ENCODE results near the gene KCNMA1.
"Not testable (repeated sequence)": the region's sequence is repeated elsewhere in the genome, so short reads cannot be mapped to it uniquely, and the experiment has no call there.

The KCNMA1 gene

GRCh38 chr10:77391605-77392235, 245.9 kb downstream of the KCNMA1 start:
- DNase-seq (ENCODE audit: low read depth) = no peak

- no peak for DNase-seq (ENCODE audit: low read depth)
These were observed 247.1 kb downstream of the KCNMA1 start for GRCh38 chr10:77390481-77390891.

DNA sequence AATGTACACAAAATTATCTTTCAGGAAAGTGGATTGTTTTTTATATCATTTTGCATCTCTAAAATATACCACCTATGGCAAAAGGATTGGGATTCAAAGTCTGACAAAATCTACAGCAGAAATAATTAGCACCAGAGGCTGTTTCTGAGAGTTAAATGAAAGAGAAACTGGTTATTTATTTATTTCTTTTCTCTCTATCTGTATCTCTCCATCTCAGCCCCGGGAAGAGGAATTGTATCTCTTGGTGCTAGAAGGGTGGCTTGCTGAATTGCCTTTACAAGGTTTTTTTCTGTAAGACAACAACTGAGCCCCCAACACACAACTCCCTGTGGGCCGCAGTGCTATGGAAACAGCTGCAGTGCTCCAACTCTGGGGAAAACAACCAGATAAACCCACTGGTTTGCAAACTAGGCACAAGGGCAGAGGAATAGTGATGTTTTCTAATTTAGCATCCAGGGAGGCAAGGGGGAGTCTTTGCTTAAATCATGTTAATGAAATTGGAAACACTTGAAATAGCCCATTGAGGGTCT, 249.0 kb downstream of the KCNMA1 start:
- DNase-seq (ENCODE audit: low read depth) = no peak

DNA sequence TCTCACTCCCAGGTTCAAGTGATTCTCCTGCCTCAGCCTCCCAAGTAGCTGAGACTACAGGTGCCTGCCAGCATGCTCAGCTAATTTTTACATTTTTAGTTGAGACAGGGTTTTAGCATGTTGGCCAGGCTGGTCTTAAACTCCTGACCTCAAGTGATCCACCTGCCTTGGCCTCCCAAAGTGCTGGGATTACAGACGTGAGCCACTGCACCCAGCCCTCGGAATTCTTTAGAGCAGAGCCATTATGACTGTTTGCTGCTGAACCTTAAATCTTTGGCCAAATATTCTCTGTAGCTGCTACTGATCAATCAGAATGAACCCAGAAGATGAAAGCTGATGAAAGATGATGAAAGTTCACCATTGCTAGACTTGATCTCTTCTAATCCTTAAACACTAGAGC, 249.9 kb downstream of the KCNMA1 start:
- not testable (repeated sequence) for DNase-seq (ENCODE audit: low read depth)

DNA sequence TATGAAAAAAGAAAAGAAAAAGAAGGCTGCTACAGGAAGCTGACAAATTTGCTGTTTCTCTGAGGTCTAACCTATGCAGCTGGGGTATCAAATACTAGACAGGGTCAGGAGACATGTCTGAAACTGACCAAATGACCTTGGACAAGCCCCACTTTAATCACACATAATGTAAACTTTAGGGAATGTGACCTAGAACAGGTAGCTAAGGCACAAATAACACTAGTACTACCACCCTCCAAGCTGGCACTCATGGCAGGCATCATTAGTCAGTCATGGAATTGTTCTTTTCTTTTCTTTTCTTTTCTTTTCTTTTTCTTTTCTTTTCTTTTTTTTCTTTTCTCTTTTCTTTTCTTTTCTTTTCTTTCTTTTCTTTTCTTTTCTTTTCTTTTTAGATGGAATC, 250.4 kb downstream of the KCNMA1 start:
- DNase-seq (ENCODE audit: low read depth) = no peak

DNA sequence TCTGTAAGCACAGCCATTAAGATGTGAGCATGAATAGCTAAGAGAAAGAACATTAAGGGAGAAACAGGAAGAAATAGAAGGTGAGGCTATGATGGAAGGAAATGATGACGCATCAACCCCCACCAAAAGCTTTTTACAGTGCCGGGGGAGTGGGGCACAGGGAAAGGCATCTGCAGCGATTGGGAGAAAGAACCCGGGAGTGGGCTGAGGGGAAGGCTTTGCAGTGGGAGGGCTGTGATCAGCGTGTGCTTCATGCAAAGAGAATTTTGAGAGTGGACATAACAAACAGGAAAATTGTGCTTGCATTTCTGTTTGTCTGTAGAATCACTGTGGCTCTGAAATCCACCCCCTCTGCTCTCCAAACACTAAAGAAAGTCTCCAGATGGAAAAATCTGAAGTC, 250.8 kb downstream of the KCNMA1 start:
- DNase-seq (ENCODE audit: low read depth) = no peak

DNA sequence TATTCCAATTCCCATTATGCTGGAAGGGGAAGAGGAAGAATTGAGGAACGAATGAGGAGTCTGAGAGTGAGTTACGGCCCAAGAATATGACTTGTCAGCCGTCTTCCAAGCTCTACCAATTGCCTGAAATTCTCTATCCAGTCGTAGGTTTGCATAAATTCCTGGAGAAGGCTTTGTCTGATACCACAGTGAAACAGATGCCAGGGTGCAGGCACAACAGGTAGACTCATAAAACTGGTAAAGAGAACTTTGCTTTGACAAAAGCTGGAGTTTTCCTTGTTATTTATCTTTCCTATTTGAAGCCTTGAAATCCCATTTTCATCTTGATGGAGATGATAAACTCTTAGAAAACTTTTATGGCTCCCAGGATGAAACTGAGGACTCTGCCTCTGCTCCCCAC, 251.2 kb downstream of the KCNMA1 start:
- DNase-seq (ENCODE audit: low read depth) = no peak

- no peak for DNase-seq (ENCODE audit: low read depth)
These were observed 252.3 kb downstream of the KCNMA1 start for GRCh38 chr10:77385315-77385714.

DNA sequence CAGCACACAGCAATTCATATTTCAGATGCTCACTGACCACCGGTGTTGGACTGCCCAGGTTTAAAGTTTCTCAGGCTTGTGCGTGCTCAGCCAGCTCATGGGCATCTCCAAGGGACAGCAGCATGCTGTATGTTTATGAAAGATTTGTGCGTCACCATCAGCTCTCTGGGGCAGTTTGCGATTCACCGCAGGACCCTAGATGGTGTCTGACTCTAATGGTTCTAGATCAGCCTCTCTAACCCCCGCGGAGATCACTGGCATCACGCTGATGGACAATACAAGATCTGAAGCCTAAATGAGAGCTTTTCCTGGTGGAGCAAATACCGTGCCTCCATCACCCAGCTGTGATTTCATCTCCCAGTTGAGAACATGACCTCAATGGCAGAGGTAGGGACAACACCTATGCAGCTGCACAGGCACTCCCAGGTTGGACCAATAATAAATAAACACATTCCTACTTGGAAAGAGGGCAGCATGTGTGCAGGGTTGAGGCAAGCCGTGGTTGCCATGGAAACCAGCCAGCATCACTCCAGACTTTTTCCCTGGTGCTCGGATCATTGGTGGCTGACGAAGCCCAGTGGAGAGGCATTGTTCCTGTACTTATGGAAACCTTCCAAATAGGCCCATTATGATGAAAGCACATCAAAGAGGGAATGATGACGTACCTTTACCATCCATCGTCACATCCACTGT, 253.6 kb downstream of the KCNMA1 start:
- DNase-seq (ENCODE audit: low read depth) = no peak

GRCh38 chr10:77381750-77382149, 255.9 kb downstream of the KCNMA1 start:
- DNase-seq (ENCODE audit: low read depth) = no peak

- no peak for DNase-seq (ENCODE audit: low read depth)
These were observed 256.9 kb downstream of the KCNMA1 start for GRCh38 chr10:77380723-77381122.

DNA sequence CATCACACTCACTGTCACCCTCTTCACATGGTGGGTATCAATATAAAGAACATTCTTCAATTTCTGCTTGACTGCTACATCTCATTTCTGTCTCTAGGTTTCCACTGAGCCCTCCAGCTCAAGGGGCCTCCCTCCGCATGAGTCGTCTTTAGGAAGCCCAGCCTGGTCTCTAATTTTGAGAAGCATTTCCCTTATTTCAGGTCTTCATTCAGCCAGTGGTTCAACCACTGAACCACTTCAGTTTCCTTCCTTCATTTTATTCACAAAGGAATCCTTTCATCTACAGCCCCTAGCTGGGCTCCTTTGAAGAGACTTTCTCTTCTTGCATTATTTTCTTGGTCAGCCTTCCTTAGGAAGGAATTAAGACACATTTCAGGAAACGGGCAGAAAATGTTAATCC, 257.4 kb downstream of the KCNMA1 start:
- no peak for DNase-seq (ENCODE audit: low read depth)

DNA sequence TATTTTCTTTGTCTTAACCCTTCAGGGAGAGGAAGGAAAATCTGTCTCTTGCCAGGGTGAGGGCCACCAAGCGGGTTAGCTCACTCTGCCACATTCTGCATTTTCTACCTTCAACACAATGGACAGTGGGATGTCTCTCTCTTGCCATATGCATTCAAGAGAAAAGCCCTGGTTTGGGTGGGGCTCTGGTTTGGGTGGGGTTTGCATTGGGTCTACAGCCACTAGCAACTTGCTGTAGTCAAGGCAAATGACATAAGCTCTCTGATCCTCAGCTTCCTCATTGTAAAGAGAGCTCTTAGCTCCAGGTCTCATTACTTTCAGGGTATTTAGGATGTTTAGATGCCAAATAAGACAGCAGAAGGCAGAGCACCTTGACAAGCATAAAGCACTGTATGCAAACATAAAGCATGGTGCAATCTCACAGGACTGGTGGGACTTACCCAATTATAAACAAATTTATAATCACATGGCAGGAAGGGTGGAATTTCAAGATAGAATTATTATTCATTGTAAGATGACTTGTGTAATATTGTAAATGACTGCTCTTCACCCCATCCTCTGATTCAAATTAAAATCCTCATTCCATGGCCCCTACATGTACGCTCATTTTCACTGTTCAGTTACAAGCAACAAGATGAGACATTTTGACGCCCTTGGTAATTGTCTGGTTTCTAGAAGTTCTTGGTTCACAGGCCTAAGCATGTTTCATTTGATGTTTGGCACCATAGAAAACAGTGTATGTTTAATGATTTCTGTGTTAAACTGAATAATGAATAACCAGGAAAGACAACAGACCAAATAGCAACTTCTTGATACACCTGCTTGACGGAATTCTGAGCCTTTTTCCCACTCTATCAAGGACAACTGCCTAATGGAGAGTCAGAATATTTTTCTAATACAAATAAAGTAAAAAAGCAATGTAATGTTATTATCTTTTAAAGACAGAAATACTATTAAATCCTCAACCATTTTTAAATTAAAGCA, 258.9 kb downstream of the KCNMA1 start:
- DNase-seq (ENCODE audit: low read depth) = no peak

DNA sequence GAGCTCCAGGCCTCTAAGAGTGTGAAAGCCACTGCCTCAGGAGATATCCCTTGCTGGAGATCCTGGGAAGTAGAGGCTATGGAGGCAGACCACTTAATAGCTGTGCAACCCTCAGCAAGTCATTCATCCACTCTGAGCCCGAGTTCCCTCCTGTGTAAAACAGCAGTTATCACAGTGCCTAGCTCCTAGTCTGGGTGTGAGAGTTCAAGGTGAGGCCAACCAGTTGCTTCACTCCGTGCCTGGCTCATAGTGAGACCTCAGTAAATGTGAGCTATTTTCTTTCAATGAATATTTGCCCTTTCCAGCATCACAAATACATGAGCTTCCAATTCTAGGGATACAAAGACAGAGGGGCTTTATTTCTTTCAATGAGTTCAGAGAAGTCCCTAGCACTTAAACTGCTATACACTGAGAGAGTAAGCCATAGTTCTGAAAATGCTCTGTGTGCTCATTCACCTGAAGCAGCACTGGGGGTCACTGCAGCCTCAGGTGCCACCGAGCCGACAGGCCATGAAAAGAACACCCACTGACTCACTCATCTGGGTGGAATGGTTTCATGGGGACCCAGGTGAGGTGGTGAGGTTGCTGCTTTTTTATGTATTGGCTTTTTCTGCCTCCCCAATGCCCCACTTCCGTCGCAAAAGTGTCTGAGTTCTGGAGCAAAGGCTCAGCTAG, 259.8 kb downstream of the KCNMA1 start:
- DNase-seq (ENCODE audit: low read depth) = no peak

GRCh38 chr10:77377034-77377433, 260.6 kb downstream of the KCNMA1 start:
- DNase-seq (ENCODE audit: low read depth) = no peak

DNA sequence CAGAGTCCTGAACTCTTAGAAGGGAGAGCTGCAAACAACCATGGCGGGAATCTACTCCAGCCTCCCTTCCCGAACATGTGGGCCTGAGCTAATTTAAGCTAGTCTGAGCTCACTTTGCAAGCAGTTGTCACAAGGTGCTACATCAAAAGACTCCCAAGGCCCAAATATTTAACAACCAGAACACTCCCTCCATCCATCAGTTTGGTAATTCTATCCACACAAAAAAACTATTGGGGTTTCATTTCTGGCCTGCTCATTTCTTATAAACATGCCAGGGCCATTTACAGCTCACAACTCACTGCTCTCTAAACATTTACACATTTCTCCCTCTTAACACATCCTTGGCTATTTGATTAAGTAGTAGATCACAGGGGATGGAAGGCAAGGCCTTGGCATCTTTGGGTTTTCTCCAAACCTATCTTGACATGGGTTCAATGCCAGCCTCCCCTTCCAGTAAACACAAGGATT, 263.4 kb downstream of the KCNMA1 start:
- DNase-seq (ENCODE audit: low read depth) = no peak

DNA sequence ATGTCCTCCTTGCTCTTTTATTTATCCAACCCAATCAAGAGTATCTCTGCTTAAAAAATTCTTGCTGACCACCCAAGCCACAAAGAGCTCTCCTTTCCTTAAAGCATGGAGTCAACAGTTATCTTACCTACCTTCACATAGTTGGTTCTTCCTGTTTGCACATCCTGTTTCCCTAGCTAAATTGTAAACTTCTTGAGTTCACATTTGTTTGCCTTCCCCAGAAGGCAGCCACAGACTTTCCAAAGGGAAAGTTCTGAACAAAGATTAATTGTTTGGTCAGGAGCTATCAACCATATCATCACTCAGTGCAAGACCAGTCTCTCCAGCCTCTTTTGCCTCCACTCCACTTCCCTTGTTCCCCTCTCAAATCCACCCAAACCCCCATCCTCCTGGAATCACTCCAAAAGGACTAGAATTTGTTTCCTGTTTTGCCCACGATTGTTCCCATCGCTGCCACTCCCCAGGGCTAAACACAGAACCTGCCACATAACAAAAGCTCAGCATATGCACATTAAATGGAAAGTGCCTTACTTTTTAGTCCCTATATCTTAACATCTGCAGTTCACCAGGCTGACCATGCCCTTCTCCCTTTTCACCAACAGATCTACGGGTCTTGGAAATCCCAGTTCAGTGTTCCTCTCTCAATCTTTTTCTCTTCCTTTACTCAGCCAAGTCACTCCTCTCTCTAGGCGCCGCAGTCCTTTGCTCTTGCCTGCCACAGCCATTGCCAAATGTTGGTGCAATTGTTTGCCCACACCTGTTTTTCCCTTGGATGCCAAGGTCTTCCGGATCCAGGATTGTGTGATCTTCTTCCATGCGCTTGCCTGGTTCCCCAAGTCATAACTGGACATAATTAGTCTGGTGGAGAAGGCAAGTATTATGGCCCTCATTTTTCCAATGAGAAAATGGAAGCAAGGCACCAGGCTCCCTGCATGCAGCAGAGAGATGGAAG, 265.5 kb downstream of the KCNMA1 start:
- DNase-seq (ENCODE audit: low read depth) = no peak

DNA sequence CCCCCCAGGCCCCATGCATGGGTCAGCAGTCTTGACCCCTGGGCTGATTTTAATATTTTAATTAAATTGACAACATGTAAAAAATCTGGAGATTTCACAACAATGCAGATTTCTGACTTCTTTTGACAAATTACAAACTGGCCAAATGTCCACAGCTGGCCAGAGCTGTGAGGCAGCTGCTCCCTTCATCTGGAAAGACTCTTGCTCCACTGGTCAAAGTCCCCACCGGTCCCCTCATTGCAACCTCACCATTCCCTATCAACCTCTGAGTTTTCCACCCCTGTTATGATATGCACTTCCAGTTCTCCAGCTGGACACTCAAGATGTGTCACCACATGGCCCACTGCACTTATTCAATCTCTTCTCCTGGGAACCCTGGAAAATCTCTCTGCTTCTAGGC, 266.2 kb downstream of the KCNMA1 start:
- no peak for DNase-seq (ENCODE audit: low read depth)

DNA sequence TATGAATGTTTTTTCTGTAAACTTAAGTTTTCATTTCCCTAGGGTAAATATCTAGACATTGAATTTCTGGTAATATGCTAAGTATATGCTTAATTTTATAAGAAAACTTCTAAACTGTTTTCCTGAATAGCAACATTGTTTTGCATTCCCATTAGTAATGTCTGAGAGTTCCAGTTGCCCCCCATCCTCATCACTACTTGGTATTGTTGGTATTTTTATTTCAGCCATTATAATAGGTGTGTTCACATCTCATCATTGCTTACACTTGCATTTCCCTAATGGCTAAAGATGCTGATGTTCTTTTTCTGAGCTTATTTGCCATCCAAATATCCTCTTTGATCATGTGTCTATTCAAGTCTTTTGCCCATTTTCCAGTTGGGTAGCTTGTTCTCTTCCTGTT, 269.6 kb downstream of the KCNMA1 start:
- no peak for DNase-seq (ENCODE audit: low read depth)

- DNase-seq (ENCODE audit: low read depth) = no peak
These were observed 274.4 kb downstream of the KCNMA1 start for GRCh38 chr10:77363210-77363609.

DNA sequence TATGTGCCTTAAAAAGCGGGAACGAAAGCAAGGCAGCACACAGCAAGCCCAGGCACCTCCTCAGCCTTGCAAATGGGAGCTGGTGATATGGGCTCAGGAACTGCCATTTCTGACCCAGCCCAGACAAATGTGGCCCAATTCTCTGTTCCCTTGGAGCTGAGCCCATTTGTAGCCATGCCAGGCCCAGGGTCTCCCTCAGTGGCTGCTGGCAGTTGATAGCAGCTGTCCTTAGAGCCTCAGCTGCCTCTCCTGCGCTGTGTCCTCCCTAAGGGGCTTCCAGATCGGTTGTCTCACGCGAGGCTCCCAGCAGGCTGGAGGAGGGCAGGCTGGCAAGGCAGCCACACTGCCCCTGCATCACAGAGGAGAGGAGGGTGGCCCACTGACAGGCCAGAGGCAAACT, 275.8 kb downstream of the KCNMA1 start:
- no peak for DNase-seq (ENCODE audit: low read depth)
